ENCODE data around the gene PTPRT. TPM values are rescaled to one million over a fixed set of nuclear protein-coding genes. Genes with fewer than 3 reads are reported as not detected.
"Not testable (repeated sequence)": the region's sequence is repeated elsewhere in the genome, so short reads cannot be mapped to it uniquely, and the experiment has no call there.

Gene PTPRT
- total RNA-seq, 2 donors from 2014 or later: not detected

- no peak for ATAC-seq (replicated peaks)
Observed at GRCh38 chr20:42936482-42936881, 253.2 kb downstream of the PTPRT start.

GRCh38 chr20:42924215-42924614, 265.5 kb downstream of the PTPRT start:
- no peak overlapping the region for H3K27ac Mint-ChIP-seq
- H3K27me3 Mint-ChIP-seq: no peaks in the 10 kb centered on the region
- no peaks in the 10 kb centered on the region for H3K4me1 Mint-ChIP-seq
- H3K36me3 Mint-ChIP-seq (ENCODE audit: low read depth): no peaks in the 10 kb centered on the region
- ATAC-seq (replicated peaks): no peak
- peaks cover 6% of the 10 kb centered on the region for H3K9me3 Mint-ChIP-seq
- no peak overlapping the region for H3K4me3 Mint-ChIP-seq

More at GRCh38 chr20:42936482-42936881, 253.2 kb downstream of the PTPRT start:
- Mint-ChIP-seq H3K4me3 (no peak overlapping the region), H3K4me1 (no peaks in the 10 kb centered on the region), H3K36me3 (ENCODE audit: low read depth) (no peaks in the 10 kb centered on the region), H3K27ac (no peak overlapping the region), H3K9me3 (peaks cover 10% of the 10 kb centered on the region), H3K27me3 (no peaks in the 10 kb centered on the region)

GRCh38 chr20:42923348-42923918, 266.3 kb downstream of the PTPRT start:
- no peaks in the 10 kb centered on the region for H3K27me3 Mint-ChIP-seq
- no peak overlapping the region for H3K27ac Mint-ChIP-seq
- H3K4me3 Mint-ChIP-seq: no peak overlapping the region
- no peaks in the 10 kb centered on the region for H3K36me3 Mint-ChIP-seq (ENCODE audit: low read depth)
- no peaks in the 10 kb centered on the region for H3K4me1 Mint-ChIP-seq
- H3K9me3 Mint-ChIP-seq: peaks cover 6% of the 10 kb centered on the region
- no peak for ATAC-seq (replicated peaks)

- Mint-ChIP-seq H3K9me3 (peaks cover 6% of the 10 kb centered on the region), H3K36me3 (ENCODE audit: low read depth) (no peaks in the 10 kb centered on the region), H3K27me3 (no peaks in the 10 kb centered on the region), H3K27ac (no peak overlapping the region), H3K4me3 (no peak overlapping the region), H3K4me1 (no peaks in the 10 kb centered on the region)
- no peak for ATAC-seq (replicated peaks)
Observed at GRCh38 chr20:42920776-42921175, 268.9 kb downstream of the PTPRT start.

- no peak overlapping the region for H3K27ac Mint-ChIP-seq
- H3K27me3 Mint-ChIP-seq: no peaks in the 10 kb centered on the region
Observed at GRCh38 chr20:42919316-42919715, 270.4 kb downstream of the PTPRT start.

GRCh38 chr20:42915081-42915480, 274.6 kb downstream of the PTPRT start:
- H3K27me3 Mint-ChIP-seq: no peaks in the 10 kb centered on the region
- no peaks in the 10 kb centered on the region for H3K36me3 Mint-ChIP-seq (ENCODE audit: low read depth)
- no peak overlapping the region for H3K27ac Mint-ChIP-seq
- no peaks in the 10 kb centered on the region for H3K9me3 Mint-ChIP-seq
- H3K4me3 Mint-ChIP-seq: no peak overlapping the region
- no peaks in the 10 kb centered on the region for H3K4me1 Mint-ChIP-seq
- no peak for ATAC-seq (replicated peaks)

More at GRCh38 chr20:42919316-42919715, 270.4 kb downstream of the PTPRT start:
- ATAC-seq (replicated peaks): no peak
- peaks cover 6% of the 10 kb centered on the region for H3K9me3 Mint-ChIP-seq
- H3K4me1 Mint-ChIP-seq: no peaks in the 10 kb centered on the region
- no peaks in the 10 kb centered on the region for H3K36me3 Mint-ChIP-seq (ENCODE audit: low read depth)
- H3K4me3 Mint-ChIP-seq: no peak overlapping the region

- ATAC-seq (replicated peaks): no peak
- no peak overlapping the region for H3K4me3 Mint-ChIP-seq
Observed at GRCh38 chr20:42914302-42914701, 275.4 kb downstream of the PTPRT start.

GRCh38 chr20:42910808-42911207, 278.9 kb downstream of the PTPRT start:
- not testable (repeated sequence) for H3K36me3 Mint-ChIP-seq (ENCODE audit: low read depth); H3K9me3 Mint-ChIP-seq; ATAC-seq (replicated peaks); H3K27ac Mint-ChIP-seq; H3K4me1 Mint-ChIP-seq; H3K27me3 Mint-ChIP-seq; H3K4me3 Mint-ChIP-seq

More at GRCh38 chr20:42914302-42914701, 275.4 kb downstream of the PTPRT start:
- Mint-ChIP-seq H3K27ac (no peak overlapping the region), H3K36me3 (ENCODE audit: low read depth) (no peaks in the 10 kb centered on the region), H3K27me3 (no peaks in the 10 kb centered on the region), H3K4me1 (no peaks in the 10 kb centered on the region), H3K9me3 (no peaks in the 10 kb centered on the region)

GRCh38 chr20:42907730-42908129, 282.0 kb downstream of the PTPRT start:
- Mint-ChIP-seq H3K36me3 (ENCODE audit: low read depth) (no peaks in the 10 kb centered on the region), H3K9me3 (peaks cover 7% of the 10 kb centered on the region), H3K27me3 (no peaks in the 10 kb centered on the region), H3K4me1 (no peaks in the 10 kb centered on the region), H3K4me3 (no peak overlapping the region), H3K27ac (no peak overlapping the region)
- no peak for ATAC-seq (replicated peaks)

GRCh38 chr20:42906120-42906519, 283.6 kb downstream of the PTPRT start:
- H3K4me1 Mint-ChIP-seq: no peaks in the 10 kb centered on the region
- H3K4me3 Mint-ChIP-seq: no peak overlapping the region
- no peak overlapping the region for H3K27ac Mint-ChIP-seq
- no peak for ATAC-seq (replicated peaks)
- no peaks in the 10 kb centered on the region for H3K27me3 Mint-ChIP-seq
- H3K36me3 Mint-ChIP-seq (ENCODE audit: low read depth): no peaks in the 10 kb centered on the region
- peaks cover 11% of the 10 kb centered on the region for H3K9me3 Mint-ChIP-seq

- no peak for ATAC-seq (replicated peaks)
- Mint-ChIP-seq H3K4me3 (no peak overlapping the region), H3K27ac (no peak overlapping the region), H3K9me3 (peaks cover 16% of the 10 kb centered on the region), H3K36me3 (ENCODE audit: low read depth) (no peaks in the 10 kb centered on the region), H3K27me3 (no peaks in the 10 kb centered on the region), H3K4me1 (no peaks in the 10 kb centered on the region)
Observed at GRCh38 chr20:42902509-42902908, 287.2 kb downstream of the PTPRT start.

GRCh38 chr20:42901689-42902440, 287.8 kb downstream of the PTPRT start:
- Mint-ChIP-seq H3K9me3 (peaks cover 14% of the 10 kb centered on the region), H3K4me1 (no peaks in the 10 kb centered on the region), H3K27me3 (no peaks in the 10 kb centered on the region), H3K36me3 (ENCODE audit: low read depth) (no peaks in the 10 kb centered on the region), H3K27ac (no peak overlapping the region), H3K4me3 (no peak overlapping the region)
- ATAC-seq (replicated peaks): no peak

GRCh38 chr20:42900764-42901163, 288.9 kb downstream of the PTPRT start:
- H3K4me1 Mint-ChIP-seq; H3K27ac Mint-ChIP-seq; ATAC-seq (replicated peaks); H3K4me3 Mint-ChIP-seq; H3K27me3 Mint-ChIP-seq; H3K36me3 Mint-ChIP-seq (ENCODE audit: low read depth); H3K9me3 Mint-ChIP-seq: not testable (repeated sequence)

GRCh38 chr20:42895020-42895419, 294.7 kb downstream of the PTPRT start:
- Mint-ChIP-seq H3K9me3 (peaks cover 4% of the 10 kb centered on the region), H3K27ac (no peak overlapping the region), H3K36me3 (ENCODE audit: low read depth) (no peaks in the 10 kb centered on the region), H3K27me3 (no peaks in the 10 kb centered on the region), H3K4me3 (no peak overlapping the region), H3K4me1 (no peaks in the 10 kb centered on the region)
- ATAC-seq (replicated peaks): no peak

GRCh38 chr20:42894483-42894882, 295.2 kb downstream of the PTPRT start:
- Mint-ChIP-seq H3K9me3 (peaks cover 3% of the 10 kb centered on the region), H3K36me3 (ENCODE audit: low read depth) (no peaks in the 10 kb centered on the region), H3K4me3 (no peak overlapping the region), H3K27me3 (no peaks in the 10 kb centered on the region), H3K27ac (no peak overlapping the region), H3K4me1 (no peaks in the 10 kb centered on the region)
- no peak for ATAC-seq (replicated peaks)
